Smooth muscle cell (in vitro differentiated cells): Measurements from ENCODE around the gene LRRC75A. TPM values are rescaled to one million over a fixed set of nuclear protein-coding genes. Genes with fewer than 3 reads are reported as not detected.
"Not testable (repeated sequence)": the region's sequence is repeated elsewhere in the genome, so short reads cannot be mapped to it uniquely, and the experiment has no call there.

Experiments
- DNase-seq: peaks from one replicate; lab custom pipeline; 2025; ENCODE audit not compliant: unreplicated experiment; lab: John Stamatoyannopoulos, UW
- H2AFZ ChIP-seq: fragments of 200-600 bp; sonication (generic); 2 replicates; pipeline ENCODE4 v1.6.0; 2016; ENCODE audit warnings: antibody characterized with exemption, low read depth, mild to moderate bottlenecking
- H3F3A ChIP-seq: fragments of 200-600 bp; sonication (generic); 2 replicates; pipeline ENCODE4 v1.6.0; 2017; ENCODE audit warnings: antibody characterized with exemption, low read depth
- H3K27ac ChIP-seq: fragments of 200-600 bp; sonication (generic); 2 replicates; pipeline ENCODE4 v1.5.1; 2016; ENCODE audit warnings: low read depth, mild to moderate bottlenecking
- H3K27me3 ChIP-seq: fragments of 200-600 bp; sonication (generic); 2 replicates; pipeline ENCODE4 v1.6.1; 2016; ENCODE audit warnings: low read depth, mild to moderate bottlenecking
- H3K36me3 ChIP-seq: fragments of 200-600 bp; sonication (generic); 2 replicates; pipeline ENCODE4 v1.5.1; 2016; ENCODE audit warnings: low read depth
- H3K4me1 ChIP-seq: fragments of 200-600 bp; sonication (generic); 2 replicates; pipeline ENCODE4 v1.5.1; 2016; ENCODE audit warnings: low read depth
- H3K4me2 ChIP-seq: fragments of 200-600 bp; sonication (generic); 2 replicates; pipeline ENCODE4 v1.6.0; 2016; ENCODE audit warnings: mild to moderate bottlenecking
- H3K4me3 ChIP-seq: fragments of 200-600 bp; sonication (generic); 2 replicates; pipeline ENCODE4 v1.5.1; 2016; ENCODE audit warnings: mild to moderate bottlenecking
- H3K79me2 ChIP-seq: fragments of 200-600 bp; sonication (generic); 2 replicates; pipeline ENCODE4 v1.6.0; 2016; ENCODE audit warnings: low read depth, mild to moderate bottlenecking
- H3K9ac ChIP-seq: fragments of 200-600 bp; sonication (generic); 2 replicates; pipeline ENCODE4 v1.6.0; 2016; ENCODE audit warnings: low read depth
- H3K9me3 ChIP-seq: fragments of 200-600 bp; sonication (generic); replicated peaks from 2 replicates; pipeline ENCODE4 v1.5.1; 2016; ENCODE audit warnings: low read depth
- H4K20me1 ChIP-seq: fragments of 200-600 bp; sonication (generic); 2 replicates; pipeline ENCODE4 v1.6.0; 2016; ENCODE audit warnings: low read depth
- CTCF ChIP-seq: fragments of 200-600 bp; sonication (generic); IDR thresholded peaks from 2 replicates; pipeline ENCODE4 v1.5.1; 2017; ENCODE audit warnings: borderline replicate concordance, mild to moderate bottlenecking, antibody characterized with exemption; ENCODE audit not compliant: insufficient read depth, poor library complexity, severe bottlenecking
- WGBS: methylation state at CpG from one replicate; pipeline ENCODE4 v1.1.7; 2016; ENCODE audit warnings: low lambda C conversion rate; 5-methylcytosine and 5-hydroxymethylcytosine counted together
- polyA plus RNA-seq: library from polyadenylated mRNA; unstranded; fragments of >200 nt; fragmentation: Nextera tagmentation; extraction: Ambion mirVana; gene quantifications from 2 replicates; pipeline ENCODE4 v1.2.1, GENCODE V29; 2016
- total RNA-seq: library from RNA; depleted of rRNA; stranded (reverse); fragments of >200 nt; gene quantifications from 2 replicates; pipeline ENCODE4 v1.2.3, GENCODE V29; 2014

LRRC75A gene
- total and polyA plus RNA-seq, 2 experiments from 2014 or later: 0.76 to 2.2 TPM

- H2AFZ ChIP-seq: peak overlapping the region; percentile 93
- no peaks in the 10 kb centered on the region for H3K27me3 ChIP-seq
- H3K4me3 ChIP-seq: peak overlapping the region; percentile 60
- no peaks in the 10 kb centered on the region for H3K79me2 ChIP-seq
- WGBS: 14% methylated on average over 42 of the region's 67 CpGs
- no peaks in the 10 kb centered on the region for H3K36me3 ChIP-seq
- TF ChIP-seq CTCF: no peak
- H4K20me1 ChIP-seq: no peaks in the 10 kb centered on the region
- H3F3A ChIP-seq: peaks cover 19% of the 10 kb centered on the region
- peak overlapping the region; percentile 94 for H3K4me2 ChIP-seq
- peak overlapping the region; percentile 43 for H3K9ac ChIP-seq
- H3K4me1 ChIP-seq: no peaks in the 10 kb centered on the region
- H3K27ac ChIP-seq: peak overlapping the region; percentile 47
- no peak for DNase-seq
- H3K9me3 ChIP-seq: no peaks in the 10 kb centered on the region
Observed at GRCh38 chr17:16406742-16407674, 85.0 kb downstream of the LRRC75A start.

GRCh38 chr17:16403847-16404246 is 88.1 kb downstream of the LRRC75A start:
- not testable (repeated sequence) for H4K20me1 ChIP-seq, H3K79me2 ChIP-seq, H2AFZ ChIP-seq, H3K36me3 ChIP-seq, H3K4me1 ChIP-seq, H3K27me3 ChIP-seq, H3K9ac ChIP-seq, DNase-seq, H3K9me3 ChIP-seq, H3K4me3 ChIP-seq
- WGBS: 97% methylated on average over 9 of the region's 9 CpGs
- peaks cover 22% of the 10 kb centered on the region for H3F3A ChIP-seq
- peak overlapping the region; percentile 97 for H3K27ac ChIP-seq
- H3K4me2 ChIP-seq: peak overlapping the region; percentile 66

- WGBS: 27% methylated on average over 9 of the region's 9 CpGs
- Histone ChIP-seq H3K27ac (peak overlapping the region; percentile 42), H3K4me3 (no peak overlapping the region), H3K4me1 (peaks cover 5% of the 10 kb centered on the region), H3K36me3 (no peaks in the 10 kb centered on the region), H3F3A (peaks cover 30% of the 10 kb centered on the region), H3K9ac (no peak overlapping the region), H4K20me1 (no peaks in the 10 kb centered on the region), H3K79me2 (no peaks in the 10 kb centered on the region), H2AFZ (peak overlapping the region; percentile 46), H3K27me3 (no peaks in the 10 kb centered on the region), H3K4me2 (no peak overlapping the region), H3K9me3 (no peaks in the 10 kb centered on the region)
- TF ChIP-seq CTCF: no peak
- DNase-seq: no peak
Observed at GRCh38 chr17:16398270-16399267, 93.4 kb downstream of the LRRC75A start.

- H3K9ac ChIP-seq, H3K36me3 ChIP-seq, H3K4me3 ChIP-seq, H3K79me2 ChIP-seq, H3K27me3 ChIP-seq, H3K9me3 ChIP-seq, H4K20me1 ChIP-seq, H3K4me1 ChIP-seq, DNase-seq: not testable (repeated sequence)
- H2AFZ ChIP-seq: peak overlapping the region; percentile 79
- peak overlapping the region; percentile 55 for H3K27ac ChIP-seq
- peaks cover 30% of the 10 kb centered on the region for H3F3A ChIP-seq
- H3K4me2 ChIP-seq: peak overlapping the region; percentile 13
- WGBS: 20% methylated on average over 2 of the region's 2 CpGs
Observed at GRCh38 chr17:16396693-16397092, 95.3 kb downstream of the LRRC75A start.

GRCh38 chr17:16395887-16396286 is 96.1 kb downstream of the LRRC75A start:
- not testable (repeated sequence) for H2AFZ ChIP-seq, H4K20me1 ChIP-seq
- 12% methylated on average over 4 of the region's 4 CpGs for WGBS

GRCh38 chr17:16392491-16392890 is 99.5 kb downstream of the LRRC75A start:
- H3K4me1 ChIP-seq, H4K20me1 ChIP-seq, H2AFZ ChIP-seq, H3K9ac ChIP-seq, H3K4me2 ChIP-seq, H3K36me3 ChIP-seq, H3K9me3 ChIP-seq, H3K4me3 ChIP-seq, H3K79me2 ChIP-seq, H3K27me3 ChIP-seq, DNase-seq, H3K27ac ChIP-seq: not testable (repeated sequence)
- WGBS: 96% methylated on average over 11 of the region's 11 CpGs
- peaks cover 22% of the 10 kb centered on the region for H3F3A ChIP-seq

More at GRCh38 chr17:16395887-16396286, 96.1 kb downstream of the LRRC75A start:
- peak overlapping the region; percentile 55 for H3K27ac ChIP-seq
- not testable (repeated sequence) for H3K4me3 ChIP-seq, H3K36me3 ChIP-seq, H3K4me1 ChIP-seq, DNase-seq, H3K9me3 ChIP-seq, H3K9ac ChIP-seq, H3K27me3 ChIP-seq, H3K79me2 ChIP-seq
- peaks cover 30% of the 10 kb centered on the region for H3F3A ChIP-seq
- peak overlapping the region; percentile 13 for H3K4me2 ChIP-seq
